Right lobe of liver (tissue), 6 donors: ENCODE results near the gene ARHGAP25. TPM values are rescaled to one million over a fixed set of nuclear protein-coding genes. Genes with fewer than 3 reads are reported as not detected.

Experiments
- ATAC-seq, 4 donors: fragments of 200-7000 bp; cut with Tn5 transposase; one replicate each; pipeline ENCODE4 v1.9.1; 2020; ENCODE audit warnings: mild to moderate bottlenecking in 4 of 4, moderate library complexity in 4 of 4
- DNase-seq, 3 donors: peaks; one replicate each; pipeline ENCODE4 v3.0.0-alpha.2; 2020
- H3K27ac ChIP-seq, 3 donors: fragments of 200-600 bp; one replicate each; pipeline ENCODE4 v1.8.0; 2022
- H3K27me3 ChIP-seq, 2 donors: fragments of 200-600 bp; one replicate each; pipeline ENCODE4 v1.8.0; 2022
- H3K36me3 ChIP-seq, 4 donors: fragments of 200-600 bp; sonication (generic) in 1 of 4; one replicate each; pipeline versions ENCODE4 v1.5.1 to v1.8.0; 2017 to 2022; ENCODE audit warnings: control low read depth in 1 of 4
- H3K4me1 ChIP-seq, 4 donors: fragments of 200-600 bp; sonication (generic) in 1 of 4; one replicate each; pipeline versions ENCODE4 v1.5.1 to v1.8.0; 2017 to 2022; ENCODE audit warnings: control low read depth in 1 of 4
- H3K4me3 ChIP-seq, 3 donors: fragments of 200-600 bp; one replicate each; pipeline ENCODE4 v1.8.0; 2022
- H3K9me3 ChIP-seq, 4 donors: fragments of 200-600 bp; sonication (generic) in 1 of 4; one replicate each; pipeline versions ENCODE4 v1.5.1 to v1.8.0; 2017 to 2022; ENCODE audit warnings: control low read depth in 1 of 4
- CTCF ChIP-seq, 4 donors: fragments of 200-600 bp in 3 of 4; fragments of 450-650 bp in 1 of 4; IDR thresholded peaks; one replicate each; pipeline versions ENCODE4 v1.5.1 to v1.8.0; 2016 to 2022; ENCODE audit warnings: antibody characterized with exemption in 4 of 4, mild to moderate bottlenecking in 2 of 4
- POLR2A ChIP-seq: fragments of 450-650 bp; IDR thresholded peaks from one replicate; pipeline ENCODE4 v1.6.1; 2017; ENCODE audit warnings: antibody characterized with exemption, mild to moderate bottlenecking
- WGBS: methylation state at CpG from one replicate; pipeline ENCODE4 v1.1.6; 2018; ENCODE audit warnings: low coverage, low lambda C conversion rate; ENCODE audit not compliant: insufficient coverage; ENCODE audit errors: missing lambda C conversion rate; 5-methylcytosine and 5-hydroxymethylcytosine counted together
- intact Hi-C, 2 donors: fragments of 100-400 bp; cut with DNase I; formaldehyde crosslinking; loops; one replicate each; pipeline versions ENCODE4 v1.11.2 to v1.14.1; 2022
- total RNA-seq, 6 experiments: library from RNA; depleted of rRNA in 2 of 6; stranded (reverse); fragments of >200 nt in 2 of 6; fragmentation: NEBNext Ultra II Directional in 3 of 6; extraction: Animal tissue kit (Norgen Biotek cat#: 25700) in 3 of 6; gene quantifications; one replicate each; pipeline versions ENCODE4 v1.1.0 to v1.2.4, GENCODE V29; 2016 to 2023
- donor health status: DM: no; HTN: yes; CAD: no.
- donor health status: DM: no; HTN: no; CAD: no.
- donor health status: DM: no; HTN: no; CAD: no.
- donor health status: DM: no; HTN: yes; CAD: no.
- donor health status: DM: no; HTN: yes; CAD: no.

ARHGAP25 gene
- total RNA-seq, 6 experiments from 2014 or later, result 3.3 to 9.8 (median 5.0) TPM

GRCh38 chr2:68855550-68855949 lies 120.9 kb downstream of the ARHGAP25 start:
- DNase-seq (no peak), ATAC-seq (no peak)
- no peak overlapping the region for H3K27ac ChIP-seq
- TF ChIP-seq POLR2A, result no peak
- no peak for TF ChIP-seq CTCF (IDR thresholded peaks at IDR 0.05)
- no peaks in the 10 kb centered on the region for H3K36me3 ChIP-seq
- no peaks in the 10 kb centered on the region for H3K4me1 ChIP-seq
- 80% methylated on average over 1 of the region's 3 CpGs for WGBS
- no peak overlapping the region for H3K4me3 ChIP-seq
- H3K9me3 ChIP-seq, result no peaks in the 10 kb centered on the region
- intact Hi-C loops, result no loop called here
- no peaks in the 10 kb centered on the region for H3K27me3 ChIP-seq

GRCh38 chr2:68857202-68857845 lies 122.7 kb downstream of the ARHGAP25 start:
- H3K9me3 ChIP-seq, result no peaks in the 10 kb centered on the region
- WGBS, result 54% methylated on average over 3 of the region's 3 CpGs
- intact Hi-C loops, result no loop called here
- H3K27me3 ChIP-seq, result no peaks in the 10 kb centered on the region
- no peak for TF ChIP-seq CTCF (IDR thresholded peaks at IDR 0.05)
- TF ChIP-seq POLR2A, result no peak
- H3K27ac ChIP-seq, result no peak overlapping the region
- H3K4me1 ChIP-seq, result no peaks in the 10 kb centered on the region
- DNase-seq, result no peak
- H3K4me3 ChIP-seq, result no peak overlapping the region
- H3K36me3 ChIP-seq, result no peaks in the 10 kb centered on the region
- peak in 2 of 4 donors; percentile 7 to 30 for ATAC-seq

DNA sequence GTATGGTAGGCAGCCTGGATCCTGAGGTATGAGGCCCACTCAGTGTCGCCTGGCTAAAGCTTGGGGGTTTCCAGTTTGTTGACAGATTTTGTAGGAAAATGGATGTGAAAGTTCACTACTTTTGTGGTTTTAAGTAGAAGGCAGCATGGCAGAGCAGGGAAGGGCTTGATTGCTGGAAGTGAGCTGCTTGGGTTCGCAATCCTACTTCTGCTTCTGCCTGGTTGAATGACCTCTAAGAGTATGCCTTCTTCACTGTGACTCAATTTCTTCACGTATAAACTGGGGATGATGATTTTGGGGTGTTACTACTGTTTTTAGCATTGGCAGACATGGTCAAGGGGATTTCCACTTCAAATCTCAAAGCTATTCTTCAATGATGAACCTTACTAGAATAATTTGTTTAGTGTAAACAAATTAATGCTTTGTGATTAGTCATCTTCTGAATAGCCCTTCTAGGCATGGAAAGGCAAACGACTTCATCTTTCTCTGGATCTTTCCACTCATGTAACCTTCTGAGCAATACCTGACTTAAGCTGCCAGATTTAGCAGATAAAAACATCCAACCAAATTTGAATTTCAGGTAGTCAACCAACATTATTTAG lies 123.3 kb downstream of the ARHGAP25 start:
- Histone ChIP-seq H3K36me3 (no peaks in the 10 kb centered on the region), H3K4me3 (no peak overlapping the region), H3K9me3 (no peaks in the 10 kb centered on the region), H3K4me1 (no peaks in the 10 kb centered on the region), H3K27me3 (no peaks in the 10 kb centered on the region), H3K27ac (peak overlapping the region in 1 of 3 donors; percentile 14)
- WGBS, result 44% methylated on average over 3 of the region's 4 CpGs
- intact Hi-C loops, result no loop called here
- DNase-seq (no peak), ATAC-seq (peak; percentile 51 to 72 (median 62))
- TF ChIP-seq CTCF (IDR thresholded peaks at IDR 0.05) (no peak), POLR2A (no peak)

DNA sequence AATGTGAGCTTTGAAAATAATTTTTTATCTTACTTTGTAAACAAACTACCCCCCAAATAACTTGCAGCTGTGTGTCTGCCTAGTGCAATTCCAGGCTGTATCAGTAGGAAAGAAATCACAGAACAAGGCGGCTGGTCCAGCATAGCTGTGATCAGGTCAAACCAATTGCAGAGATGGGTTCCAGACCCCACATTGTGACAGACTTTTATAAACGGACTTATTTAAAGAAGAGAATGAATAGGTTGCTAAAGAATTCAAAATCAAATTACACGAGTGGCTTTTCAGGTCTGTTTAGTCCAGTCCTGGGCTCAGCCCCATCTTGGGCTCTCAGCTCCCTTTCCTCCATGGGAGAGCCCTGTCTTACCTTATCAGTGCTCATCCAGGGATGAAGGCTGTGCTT lies 125.5 kb downstream of the ARHGAP25 start:
- no peak overlapping the region for H3K27ac ChIP-seq
- intact Hi-C loops, result no loop called here
- 46% methylated on average over 3 of the region's 3 CpGs for WGBS

More for the DNA sequence above, 125.5 kb downstream of the ARHGAP25 start:
- ATAC-seq (no peak), DNase-seq (no peak)
- Histone ChIP-seq H3K36me3 (no peaks in the 10 kb centered on the region), H3K4me3 (no peak overlapping the region), H3K27me3 (no peaks in the 10 kb centered on the region), H3K4me1 (no peaks in the 10 kb centered on the region), H3K9me3 (no peaks in the 10 kb centered on the region)
- TF ChIP-seq POLR2A (no peak), CTCF (IDR thresholded peaks at IDR 0.05) (no peak)
